H9 (cell line): Measurements from ENCODE around the gene FRMD4B. TPM values are rescaled to one million over a fixed set of nuclear protein-coding genes. Genes with fewer than 3 reads are reported as not detected.

Experiments used
- DNase-seq: peaks from one replicate; pipeline ENCODE4 v3.0.0-alpha.2; 2017
- H2AFZ ChIP-seq: one replicate; pipeline ENCODE4 v1.6.1; 2013; ENCODE audit warnings: mild to moderate bottlenecking, low read length, control low read depth, moderate library complexity
- H2AK5ac ChIP-seq: 2 replicates; pipeline ENCODE4 v1.6.1; 2013; ENCODE audit warnings: low read length, control low read depth, mixed read lengths; ENCODE audit not compliant: insufficient read length
- H2BK120ac ChIP-seq: one replicate; pipeline ENCODE4 v1.6.1; 2013; ENCODE audit warnings: low read depth, mild to moderate bottlenecking, low read length, control low read depth, inconsistent platforms; ENCODE audit not compliant: poor library complexity, severe bottlenecking
- H2BK12ac ChIP-seq: 2 replicates; pipeline ENCODE4 v1.6.1; 2013; ENCODE audit warnings: low read length, control low read depth, mixed read lengths, low read depth; ENCODE audit not compliant: insufficient read length
- H2BK15ac ChIP-seq: 2 replicates; pipeline ENCODE4 v1.6.1; 2013; ENCODE audit warnings: low read depth, low read length, control low read depth
- H2BK20ac ChIP-seq: one replicate; pipeline ENCODE4 v1.6.1; 2013; ENCODE audit warnings: low read depth, mild to moderate bottlenecking, low read length, control low read depth, inconsistent platforms; ENCODE audit not compliant: poor library complexity, severe bottlenecking
- H2BK5ac ChIP-seq: 2 replicates; pipeline ENCODE4 v1.6.1; 2013; ENCODE audit warnings: low read length, control low read depth, mixed read lengths; ENCODE audit not compliant: insufficient read length
- H3K14ac ChIP-seq: 2 replicates; pipeline ENCODE4 v1.6.1; 2013; ENCODE audit warnings: low read length, control low read depth; ENCODE audit not compliant: insufficient read depth
- H3K18ac ChIP-seq: 2 replicates; pipeline ENCODE4 v1.6.1; 2013; ENCODE audit warnings: low read depth, mild to moderate bottlenecking, mixed read lengths, low read length, control low read depth; ENCODE audit not compliant: insufficient read length
- H3K23ac ChIP-seq: 2 replicates; pipeline ENCODE4 v1.6.1; 2013; ENCODE audit warnings: low read length, control low read depth, mixed read lengths, low read depth; ENCODE audit not compliant: insufficient read length
- H3K23me2 ChIP-seq: 2 replicates; pipeline ENCODE4 v1.6.1; 2013; ENCODE audit warnings: low read depth, mild to moderate bottlenecking, mixed read lengths, low read length, control low read depth; ENCODE audit not compliant: insufficient read length, poor library complexity, severe bottlenecking
- H3K27ac ChIP-seq: 2 replicates; pipeline ENCODE4 v1.5.1; 2013; ENCODE audit warnings: low read length, control low read depth, mixed read lengths, low read depth; ENCODE audit not compliant: insufficient read length
- H3K27me3 ChIP-seq: 2 replicates; pipeline ENCODE4 v1.6.1; 2013; ENCODE audit warnings: low read length, control low read depth, inconsistent platforms; ENCODE audit not compliant: insufficient read depth
- H3K4ac ChIP-seq: 2 replicates; pipeline ENCODE4 v1.6.1; 2013; ENCODE audit warnings: low read depth, mild to moderate bottlenecking, control low read depth, inconsistent platforms, low read length, moderate library complexity
- H3K4me1 ChIP-seq: 2 replicates; pipeline ENCODE4 v1.6.1; 2013; ENCODE audit warnings: low read length, control low read depth, inconsistent platforms; ENCODE audit not compliant: insufficient read depth
- H3K4me2 ChIP-seq: 2 replicates; pipeline ENCODE4 v1.6.1; 2013; ENCODE audit warnings: low read length, control low read depth, mixed read lengths; ENCODE audit not compliant: insufficient read length, insufficient read depth
- H3K56ac ChIP-seq: 2 replicates; pipeline ENCODE4 v1.6.1; 2013; ENCODE audit warnings: low read depth, mild to moderate bottlenecking, mixed read lengths, low read length, control low read depth; ENCODE audit not compliant: insufficient read length
- H3K79me1 ChIP-seq: 2 replicates; pipeline ENCODE4 v1.6.1; 2013; ENCODE audit warnings: low read depth, mild to moderate bottlenecking, moderate library complexity, low read length, control low read depth, inconsistent platforms; ENCODE audit not compliant: insufficient read depth, poor library complexity, severe bottlenecking
- H3K79me2 ChIP-seq: 2 replicates; pipeline ENCODE4 v1.6.1; 2013; ENCODE audit warnings: low read length, control low read depth, inconsistent platforms; ENCODE audit not compliant: insufficient read depth
- H3K9ac ChIP-seq: 2 replicates; pipeline ENCODE4 v1.6.1; 2013; ENCODE audit warnings: low read length, control low read depth, mixed read lengths; ENCODE audit not compliant: insufficient read length; ENCODE audit errors: extremely low read depth
- H3K9me3 ChIP-seq: one replicate; pipeline ENCODE4 v1.6.1; 2013; ENCODE audit warnings: low read depth, low read length, inconsistent platforms; ENCODE audit not compliant: control insufficient read depth
- H3T11ph ChIP-seq: one replicate; pipeline ENCODE4 v1.6.1; 2013; ENCODE audit warnings: mild to moderate bottlenecking, low read length, control low read depth, inconsistent platforms
- H4K20me1 ChIP-seq: one replicate; pipeline ENCODE4 v1.6.1; 2013; ENCODE audit not compliant: control insufficient read depth, insufficient read length, insufficient read depth
- H4K5ac ChIP-seq: 2 replicates; pipeline ENCODE4 v1.6.1; 2013; ENCODE audit warnings: low read depth, mild to moderate bottlenecking, mixed read lengths, low read length, control low read depth; ENCODE audit not compliant: insufficient read length
- H4K8ac ChIP-seq: replicated peaks from 2 replicates; pipeline ENCODE4 v1.6.1; 2013; ENCODE audit warnings: low read length, control low read depth, mixed read lengths, low read depth; ENCODE audit not compliant: insufficient read length
- H4K91ac ChIP-seq: 2 replicates; pipeline ENCODE4 v1.6.1; 2013; ENCODE audit warnings: low read depth, mild to moderate bottlenecking, moderate library complexity, mixed read lengths, low read length, control low read depth; ENCODE audit not compliant: insufficient read length
- H3K27ac Mint-ChIP-seq, 3 experiments: 2 replicates in 2 of 3; 3 replicates in 1 of 3; pipeline ENCODE4 v1.8.0; 2020 to 2021; ENCODE audit warnings: mixed read lengths in 3 of 3, mild to moderate bottlenecking in 1 of 3, moderate library complexity in 1 of 3
- H3K27me3 Mint-ChIP-seq: 2 replicates; pipeline ENCODE4 v1.8.0; 2021; ENCODE audit warnings: low read depth, mild to moderate bottlenecking, moderate library complexity, mixed read lengths
- H3K36me3 Mint-ChIP-seq, 3 experiments: 2 replicates in 2 of 3; 3 replicates in 1 of 3; pipeline ENCODE4 v1.8.0; 2020 to 2021; ENCODE audit warnings: low read depth in 3 of 3, mixed read lengths in 3 of 3; ENCODE audit not compliant: insufficient read depth in 1 of 3
- H3K4me1 Mint-ChIP-seq, 2 experiments: 2 replicates each; pipeline ENCODE4 v1.8.0; 2020; ENCODE audit warnings: mixed read lengths in 2 of 2
- H3K4me3 Mint-ChIP-seq, 2 experiments: 2 replicates in 1 of 2; 3 replicates in 1 of 2; pipeline ENCODE4 v1.8.0; 2020 to 2021; ENCODE audit warnings: mild to moderate bottlenecking in 2 of 2, mixed read lengths in 2 of 2, moderate library complexity in 1 of 2
- H3K9me3 Mint-ChIP-seq, 2 experiments: 2 replicates in 1 of 2; 3 replicates in 1 of 2; pipeline ENCODE4 v1.8.0; 2020; ENCODE audit warnings: mild to moderate bottlenecking in 2 of 2, mixed read lengths in 2 of 2, moderate library complexity in 1 of 2
- CTCF ChIP-seq: fragments of 200-600 bp; sonication (generic); conservative IDR thresholded peaks from 3 replicates; pipeline ENCODE4 v1.8.0; 2021; ENCODE audit warnings: antibody characterized with exemption, mild to moderate bottlenecking
- WGBS: extraction: QIAGEN DNeasy Blood & Tissue Kit; methylation state at CpG from one replicate; pipeline ENCODE4 v1.1.7; 2013; ENCODE audit warnings: missing lambda C conversion rate, low lambda C conversion rate, mixed read lengths; ENCODE audit not compliant: insufficient read length; ENCODE audit errors: extremely low coverage; 5-methylcytosine and 5-hydroxymethylcytosine counted together
- total RNA-seq: library from RNA; stranded (reverse); gene quantifications from 2 replicates; pipeline ENCODE4 v1.2.1, GENCODE V29; 2021

Gene FRMD4B
- total RNA-seq, 1 experiment from 2014 or later: 3.4 TPM

- H3K36me3 Mint-ChIP-seq: no peaks in the 10 kb centered on the region
- no peak overlapping the region for H3K14ac ChIP-seq
- WGBS: no CpG with 5 or more reads among the region's 2 CpGs
These were observed 113.3 kb downstream of the FRMD4B start for GRCh38 chr3:69272556-69272955.

More at GRCh38 chr3:69272556-69272955, 113.3 kb downstream of the FRMD4B start:
- Histone ChIP-seq H2BK20ac (no peak overlapping the region), H3K56ac (no peak overlapping the region), H2AK5ac (no peak overlapping the region), H2BK5ac (no peak overlapping the region), H2BK12ac (no peak overlapping the region), H3K4me2 (no peak overlapping the region), H3K9ac (no peak overlapping the region), H3K27ac (no peak overlapping the region), H3K23ac (no peak overlapping the region), H3K79me2 (no peaks in the 10 kb centered on the region), H3K9me3 (no peaks in the 10 kb centered on the region), H4K20me1 (no peaks in the 10 kb centered on the region), H3K27me3 (no peaks in the 10 kb centered on the region), H3K4me1 (no peaks in the 10 kb centered on the region), H3K23me2 (no peaks in the 10 kb centered on the region), H3K18ac (no peak overlapping the region), H3K79me1 (no peaks in the 10 kb centered on the region), H3T11ph (no peak overlapping the region), H4K91ac (no peak overlapping the region), H2AFZ (no peak overlapping the region), H4K8ac (no peak overlapping the region), H3K4ac (no peak overlapping the region), H2BK120ac (no peak overlapping the region), H4K5ac (no peak overlapping the region), H2BK15ac (no peak overlapping the region)
- no peak overlapping the region for H3K27ac Mint-ChIP-seq
- peaks cover 14% of the 10 kb centered on the region in 2 experiments for H3K4me1 Mint-ChIP-seq
- no peak for DNase-seq
- no peak for TF ChIP-seq CTCF
- no peaks in the 10 kb centered on the region for H3K27me3 Mint-ChIP-seq
- H3K4me3 Mint-ChIP-seq: no peak overlapping the region
- no peaks in the 10 kb centered on the region for H3K9me3 Mint-ChIP-seq
